Stimulated activated CD8-positive, alpha-beta memory T cell treated with anti-CD3 and anti-CD28 coated beads, Interleukin-15, amount 100 ng/mL, for 1 hour (primary cell): ENCODE data around the gene DUS1L.

Source experiments
- DNase-seq: peaks from one replicate; pipeline ENCODE4 v3.0.0-alpha.2; 2020; ENCODE audit warnings: low read depth

DUS1L gene

GRCh38 chr17:82065638-82066303 lies at the start of gene DUS1L:
Gene DUS1L (minus strand): TSS chr17:82065804. CDS start chr17:82065059, 745 bp downstream.
- peak; percentile 31 for DNase-seq

- DNase-seq = no peak
Observed at GRCh38 chr17:82114872-82115271, 49.3 kb upstream of the DUS1L start.

GRCh38 chr17:82114447-82114846 lies 48.8 kb upstream of the DUS1L start:
- DNase-seq = no peak

GRCh38 chr17:82113941-82114340 lies 48.3 kb upstream of the DUS1L start:
- no peak for DNase-seq

GRCh38 chr17:82113422-82113821 lies 47.8 kb upstream of the DUS1L start:
- no peak for DNase-seq

DNA sequence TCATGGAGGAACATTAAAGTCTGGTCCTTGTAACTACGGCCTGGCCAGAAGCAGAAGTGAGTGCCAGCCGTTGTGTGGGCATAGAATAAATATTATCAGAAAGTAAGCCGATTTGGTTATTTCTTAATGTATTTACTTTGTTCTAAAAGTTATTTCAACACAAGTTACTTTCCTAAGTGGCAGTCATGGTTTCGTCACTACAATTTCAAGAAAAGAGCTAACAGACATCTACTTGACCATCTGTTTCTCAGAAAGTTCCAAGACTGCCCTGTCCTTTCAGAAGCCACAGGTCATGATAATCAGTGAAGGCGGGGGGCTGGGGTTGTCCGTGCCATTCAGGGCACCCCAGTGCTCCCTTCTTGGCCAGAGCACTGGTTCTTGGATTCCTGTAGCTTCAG lies 47.3 kb upstream of the DUS1L start:
- DNase-seq = no peak

DNA sequence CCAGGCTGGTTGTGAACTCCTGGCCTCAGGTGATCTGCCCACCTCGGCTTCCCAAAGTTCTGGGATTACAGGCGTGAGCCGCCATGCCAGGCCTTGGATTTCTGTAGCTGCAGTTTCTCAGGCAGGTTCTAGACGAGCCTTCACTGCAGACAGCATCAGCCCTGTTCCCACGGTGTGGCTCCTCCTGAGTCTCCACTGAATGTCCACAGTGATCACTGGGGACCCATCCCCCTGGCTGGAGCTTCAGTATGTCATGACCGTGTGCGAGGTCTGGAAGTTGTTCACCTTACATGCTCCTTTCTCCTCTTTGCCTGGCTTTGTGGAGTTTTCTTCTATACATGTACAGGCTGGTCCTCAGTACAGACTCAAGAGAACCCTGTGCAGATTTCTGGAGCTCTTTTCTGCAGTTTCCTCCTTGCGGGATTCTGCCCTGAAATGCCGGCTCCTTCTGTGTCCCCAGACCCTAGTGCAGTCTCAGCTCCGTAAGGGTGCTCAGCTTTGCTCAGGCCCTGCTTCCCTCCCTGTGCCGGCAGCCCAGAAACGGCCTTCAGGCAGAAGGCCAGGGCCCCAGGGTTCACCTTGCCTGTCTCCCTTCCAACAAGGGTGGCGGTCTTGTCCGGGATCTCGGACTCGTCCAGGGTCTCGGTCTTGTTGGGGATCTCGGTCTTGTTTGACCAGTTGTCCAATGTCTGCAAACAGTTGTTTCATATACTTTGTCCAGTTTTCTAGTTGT lies 46.7 kb upstream of the DUS1L start:
- no peak for DNase-seq

DNA sequence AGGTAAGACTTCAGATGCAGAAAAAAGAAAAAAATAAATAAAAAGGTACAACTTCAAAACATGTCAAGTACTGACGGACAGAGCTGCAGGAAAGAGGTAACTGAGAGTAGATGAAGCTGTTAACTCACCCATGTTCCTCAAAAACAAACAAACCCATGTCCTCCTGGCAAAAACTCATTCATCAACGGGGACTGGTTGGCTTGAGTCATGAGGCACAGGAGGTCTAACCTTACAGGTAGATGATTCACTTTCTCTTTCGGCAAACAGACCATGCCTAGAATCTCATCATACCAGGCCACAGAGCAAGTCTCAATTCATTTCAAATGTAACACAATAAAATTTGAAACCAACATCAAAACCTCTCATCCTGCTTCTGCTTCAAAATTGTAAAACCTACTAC lies 44.7 kb upstream of the DUS1L start:
- no peak for DNase-seq

- DNase-seq = no peak
Observed at GRCh38 chr17:82108961-82109475, 43.4 kb upstream of the DUS1L start.

- DNase-seq = no peak
Observed at GRCh38 chr17:82108496-82108945, 42.9 kb upstream of the DUS1L start.

- DNase-seq = no peak
Observed at GRCh38 chr17:82108038-82108437, 42.4 kb upstream of the DUS1L start.

GRCh38 chr17:82107341-82107860 lies 41.8 kb upstream of the DUS1L start:
- DNase-seq = no peak

DNA sequence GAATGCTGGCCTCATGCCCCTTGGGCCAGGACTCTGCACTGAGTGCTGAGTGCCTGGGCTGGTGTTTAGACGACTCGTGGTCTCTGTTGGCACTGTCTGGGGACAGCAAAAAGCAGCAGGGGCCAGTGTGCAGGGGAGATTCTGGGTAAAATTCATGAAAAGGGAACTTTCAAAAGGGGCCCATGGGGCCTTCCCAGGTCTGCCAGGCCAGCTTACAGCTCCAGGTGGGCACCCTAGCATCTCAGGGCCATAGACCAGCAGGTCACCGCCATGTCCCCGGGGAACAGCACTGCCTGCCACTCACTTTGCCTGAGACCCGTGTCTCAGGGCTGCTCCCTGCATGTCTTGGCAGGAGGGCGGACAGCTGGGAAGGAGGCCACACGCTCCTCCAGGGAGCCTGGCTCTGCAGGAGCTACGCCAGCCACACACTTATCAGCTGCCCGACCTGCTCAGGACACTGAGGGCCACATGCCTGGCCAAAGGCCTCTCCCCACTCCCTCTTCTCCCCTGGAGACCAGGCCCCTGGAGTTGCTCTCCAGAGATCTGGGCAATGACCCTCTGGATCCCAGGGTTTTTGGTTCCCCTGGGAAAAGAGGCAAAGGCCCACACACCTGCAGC lies 41.2 kb upstream of the DUS1L start:
- DNase-seq = no peak

GRCh38 chr17:82105882-82106687 lies 40.5 kb upstream of the DUS1L start:
- peak; percentile 24 for DNase-seq

- DNase-seq = no peak
Observed at GRCh38 chr17:82105417-82105881, 39.8 kb upstream of the DUS1L start.

GRCh38 chr17:82104797-82105416 lies 39.3 kb upstream of the DUS1L start:
- DNase-seq = no peak

DNA sequence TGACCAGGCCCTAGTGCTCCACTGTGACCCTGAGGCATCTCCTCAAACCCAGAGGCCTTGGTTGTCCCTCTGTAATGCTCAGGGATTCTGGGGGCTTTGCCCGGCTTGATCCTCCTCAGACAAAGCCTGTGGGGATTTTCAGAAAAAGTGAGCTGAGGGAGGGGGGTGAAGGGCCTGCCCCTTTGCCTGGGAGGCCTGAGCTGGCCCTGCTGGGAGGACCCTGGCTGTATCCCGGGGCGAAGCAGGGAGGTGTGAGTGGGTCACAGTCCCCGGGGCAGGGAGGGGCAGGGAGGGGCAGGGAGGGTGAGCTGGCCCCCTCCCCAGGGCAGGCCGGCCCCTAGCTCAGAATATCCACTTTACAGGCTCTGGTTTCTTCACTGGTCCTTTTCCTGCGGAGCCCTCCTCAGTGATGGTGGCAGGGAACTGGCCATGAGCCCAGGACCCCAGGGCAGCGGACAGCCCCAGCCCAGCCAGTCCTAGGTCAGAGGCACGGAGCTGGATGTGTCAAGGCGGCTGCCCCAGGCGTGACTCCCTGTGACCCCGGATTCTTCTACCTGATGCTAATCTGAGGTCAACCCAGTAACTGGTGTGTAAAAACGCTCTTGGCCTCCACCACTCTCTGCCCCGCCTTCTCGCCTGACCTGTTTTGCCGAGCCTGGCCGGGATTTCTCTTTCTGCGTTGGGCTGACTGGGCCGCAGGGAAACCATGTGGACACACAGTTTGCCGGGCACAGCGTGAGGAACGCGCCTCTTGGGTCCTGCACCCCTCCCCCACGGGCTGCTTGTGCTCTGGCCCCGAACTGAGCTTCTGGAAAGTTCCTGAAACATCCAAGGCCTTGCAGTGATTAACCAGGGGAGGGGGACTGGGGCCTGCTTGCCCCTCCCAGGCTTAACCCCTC lies 38.2 kb upstream of the DUS1L start:
- no peak for DNase-seq

GRCh38 chr17:82101767-82102679 lies 36.4 kb upstream of the DUS1L start:
- no peak for DNase-seq

DNA sequence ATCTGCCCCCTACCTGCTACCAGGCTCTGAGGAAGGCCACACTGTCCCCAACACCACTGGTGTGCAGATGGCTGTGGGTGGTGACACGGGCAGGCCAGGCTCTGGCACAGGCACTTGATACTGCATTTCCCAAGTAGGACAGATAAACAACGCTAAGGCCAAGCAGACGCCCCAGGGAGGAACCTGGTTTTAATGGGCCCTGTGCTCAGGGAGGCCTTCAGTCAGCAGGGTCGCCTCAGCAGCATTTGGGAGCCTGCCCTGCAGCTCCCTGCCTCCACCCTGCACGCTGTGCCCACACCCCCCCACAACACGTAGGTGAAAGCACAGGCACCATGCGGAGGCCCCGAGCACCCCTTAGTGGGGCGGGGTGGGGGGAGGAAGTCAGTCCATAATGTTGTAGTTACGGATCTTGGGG lies 35.7 kb upstream of the DUS1L start:
- no peak for DNase-seq
